Measurements from ENCODE around the gene LHFPL4.

LHFPL4 gene

DNA sequence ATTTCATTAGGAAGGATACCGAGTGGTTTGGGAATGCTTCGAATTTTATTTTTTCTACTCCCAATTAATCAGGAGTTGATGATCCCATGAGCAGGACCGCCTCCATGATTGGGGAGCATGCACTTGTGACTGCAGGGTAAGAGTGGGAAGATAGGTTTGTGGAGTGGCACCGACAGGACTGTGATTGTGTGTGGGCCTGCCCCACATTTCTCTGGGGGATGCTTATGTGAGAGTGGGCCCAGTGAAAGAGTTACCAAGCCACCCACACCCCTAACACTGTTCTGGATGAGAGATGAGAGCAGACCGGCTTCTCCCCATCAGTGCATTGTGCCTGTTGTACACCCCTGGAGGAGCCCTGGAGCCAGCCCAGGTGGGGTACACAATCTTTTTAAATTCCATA is 76.7 kb downstream of the LHFPL4 start:
- H3K4me3 ChIP-seq (replicated peaks; ENCODE audit: low read depth, low read length), result no peak overlapping the region
- no peak for DNase-seq (ENCODE audit: low read depth)
- TF ChIP-seq, protein P1, sequence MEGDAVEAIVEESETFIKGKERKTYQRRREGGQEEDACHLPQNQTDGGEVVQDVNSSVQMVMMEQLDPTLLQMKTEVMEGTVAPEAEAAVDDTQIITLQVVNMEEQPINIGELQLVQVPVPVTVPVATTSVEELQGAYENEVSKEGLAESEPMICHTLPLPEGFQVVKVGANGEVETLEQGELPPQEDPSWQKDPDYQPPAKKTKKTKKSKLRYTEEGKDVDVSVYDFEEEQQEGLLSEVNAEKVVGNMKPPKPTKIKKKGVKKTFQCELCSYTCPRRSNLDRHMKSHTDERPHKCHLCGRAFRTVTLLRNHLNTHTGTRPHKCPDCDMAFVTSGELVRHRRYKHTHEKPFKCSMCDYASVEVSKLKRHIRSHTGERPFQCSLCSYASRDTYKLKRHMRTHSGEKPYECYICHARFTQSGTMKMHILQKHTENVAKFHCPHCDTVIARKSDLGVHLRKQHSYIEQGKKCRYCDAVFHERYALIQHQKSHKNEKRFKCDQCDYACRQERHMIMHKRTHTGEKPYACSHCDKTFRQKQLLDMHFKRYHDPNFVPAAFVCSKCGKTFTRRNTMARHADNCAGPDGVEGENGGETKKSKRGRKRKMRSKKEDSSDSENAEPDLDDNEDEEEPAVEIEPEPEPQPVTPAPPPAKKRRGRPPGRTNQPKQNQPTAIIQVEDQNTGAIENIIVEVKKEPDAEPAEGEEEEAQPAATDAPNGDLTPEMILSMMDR (IDR thresholded peaks at IDR 0.05; ENCODE audit: low read length, missing control alignments), result no peak

DNA sequence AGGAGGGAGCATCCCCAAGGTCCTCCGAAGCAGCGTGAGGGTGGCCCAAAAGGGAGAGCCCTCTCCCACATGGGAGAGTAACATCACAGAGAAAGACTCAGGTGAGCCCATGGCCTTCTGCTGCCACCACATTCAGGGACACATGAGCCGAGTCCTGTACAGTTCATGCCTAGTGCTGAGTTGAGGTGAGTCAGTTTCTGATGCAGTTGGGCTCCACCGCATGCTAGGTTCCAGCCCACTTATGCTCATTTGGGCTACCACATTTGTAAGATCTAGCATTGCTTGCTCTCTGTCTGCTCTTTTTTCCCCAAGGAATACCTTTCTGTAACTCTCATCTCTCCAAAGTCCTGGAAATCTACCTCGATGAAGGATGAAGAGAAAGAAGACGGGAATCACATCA is 79.1 kb downstream of the LHFPL4 start:
- no peak for DNase-seq (ENCODE audit: low read depth)
- TF ChIP-seq, protein P1 (IDR thresholded peaks at IDR 0.05; ENCODE audit: low read length, missing control alignments), result no peak
- H3K4me3 ChIP-seq (replicated peaks; ENCODE audit: low read depth, low read length), result no peak overlapping the region

DNA sequence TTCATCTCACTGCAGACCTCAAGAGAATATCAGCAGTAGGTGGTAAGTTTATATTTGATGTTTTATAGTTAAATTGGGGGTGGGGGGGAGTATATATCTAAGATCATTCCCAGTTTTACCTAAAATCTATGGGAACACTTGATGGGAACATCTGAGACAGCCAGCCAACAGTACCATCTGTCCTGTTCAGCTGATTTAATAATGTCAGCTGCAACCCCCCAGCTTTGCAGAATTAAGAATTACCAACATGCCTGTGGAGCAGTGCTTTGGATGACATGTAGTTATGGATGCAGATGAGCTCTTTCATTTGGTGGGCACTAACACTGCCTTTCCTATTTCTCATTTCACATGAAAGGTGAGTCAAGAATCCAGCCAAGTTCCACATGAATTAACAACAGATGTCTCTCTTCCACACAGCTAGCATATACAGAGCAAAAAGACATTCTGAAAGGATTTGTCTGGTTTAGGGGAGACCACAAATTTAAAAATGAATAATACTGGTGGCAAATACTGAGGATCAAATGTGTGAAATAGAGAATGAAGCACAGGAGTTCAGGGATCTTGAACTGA is 80.0 kb downstream of the LHFPL4 start:
- no peak for DNase-seq (ENCODE audit: low read depth)
- TF ChIP-seq, protein P1 (IDR thresholded peaks at IDR 0.05; ENCODE audit: low read length, missing control alignments), result no peak
- no peak overlapping the region for H3K4me3 ChIP-seq (replicated peaks; ENCODE audit: low read depth, low read length)

DNA sequence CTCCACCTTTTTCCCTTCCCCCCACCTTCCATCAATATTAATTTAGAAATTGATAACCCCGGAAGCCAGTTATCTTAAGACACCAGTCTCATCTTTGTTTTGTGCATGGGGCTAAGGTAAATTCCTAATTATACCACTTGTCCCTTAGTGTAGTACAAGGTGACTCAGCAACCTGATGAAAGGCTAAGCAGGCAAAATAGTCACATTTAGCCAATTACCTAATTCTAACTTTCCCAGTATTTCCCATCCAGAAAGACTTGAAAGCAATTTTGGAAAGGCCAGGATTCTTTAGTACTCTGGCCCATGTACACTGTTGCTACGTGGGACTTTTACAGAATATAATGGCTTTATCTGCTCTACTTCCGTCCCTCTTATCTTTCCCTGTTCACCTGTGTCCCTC is 83.6 kb downstream of the LHFPL4 start:
- no peak for DNase-seq (ENCODE audit: low read depth)
- H3K4me3 ChIP-seq (replicated peaks; ENCODE audit: low read depth, low read length), result no peak overlapping the region
- TF ChIP-seq, protein P1 (IDR thresholded peaks at IDR 0.05; ENCODE audit: low read length, missing control alignments), result no peak

DNA sequence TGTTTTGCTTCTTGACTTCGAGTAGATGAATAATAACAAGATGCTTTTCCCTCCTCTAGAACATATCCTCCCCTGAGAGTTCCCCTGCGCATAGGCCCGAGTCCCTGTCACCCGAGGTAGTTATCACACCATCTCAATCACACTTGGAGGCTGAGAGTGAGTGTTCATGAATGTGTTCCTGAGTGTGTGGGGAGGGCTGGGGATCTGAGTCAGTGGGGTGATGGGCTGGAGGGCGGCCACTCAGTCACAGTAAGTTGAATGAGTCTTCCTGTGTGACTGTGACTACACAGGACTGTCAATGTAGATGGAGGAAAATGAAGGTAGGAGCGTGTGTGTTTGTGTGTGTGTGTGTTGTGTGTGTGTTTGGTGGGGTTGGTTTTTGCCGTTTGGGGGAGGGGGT is 85.2 kb downstream of the LHFPL4 start:
- no peak overlapping the region for H3K4me3 ChIP-seq (replicated peaks; ENCODE audit: low read depth, low read length)
- TF ChIP-seq, protein P1 (IDR thresholded peaks at IDR 0.05; ENCODE audit: low read length, missing control alignments), result no peak
- DNase-seq (ENCODE audit: low read depth), result no peak

DNA sequence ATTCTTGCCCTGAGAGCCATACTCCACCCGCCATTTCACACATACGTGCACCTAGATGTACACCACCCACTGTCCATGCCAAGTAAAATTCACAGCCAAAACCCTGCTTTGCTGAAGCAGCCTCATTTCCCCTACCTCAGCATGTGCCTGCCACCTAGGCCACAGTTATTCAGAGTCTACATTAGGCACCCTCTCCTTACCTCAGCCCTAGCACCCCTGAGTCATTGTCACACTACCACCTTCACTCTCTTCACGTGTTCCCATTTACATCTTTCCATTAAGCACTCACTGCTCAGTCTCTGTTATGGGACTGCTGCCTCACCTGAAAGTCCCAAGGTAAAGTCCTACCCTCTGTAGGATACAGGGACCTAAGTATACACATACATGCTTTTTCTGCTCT is 86.2 kb downstream of the LHFPL4 start:
- H3K4me3 ChIP-seq (replicated peaks; ENCODE audit: low read depth, low read length), result no peak overlapping the region
- no peak for DNase-seq (ENCODE audit: low read depth)
- TF ChIP-seq, protein P1 (IDR thresholded peaks at IDR 0.05; ENCODE audit: low read length, missing control alignments), result no peak

DNA sequence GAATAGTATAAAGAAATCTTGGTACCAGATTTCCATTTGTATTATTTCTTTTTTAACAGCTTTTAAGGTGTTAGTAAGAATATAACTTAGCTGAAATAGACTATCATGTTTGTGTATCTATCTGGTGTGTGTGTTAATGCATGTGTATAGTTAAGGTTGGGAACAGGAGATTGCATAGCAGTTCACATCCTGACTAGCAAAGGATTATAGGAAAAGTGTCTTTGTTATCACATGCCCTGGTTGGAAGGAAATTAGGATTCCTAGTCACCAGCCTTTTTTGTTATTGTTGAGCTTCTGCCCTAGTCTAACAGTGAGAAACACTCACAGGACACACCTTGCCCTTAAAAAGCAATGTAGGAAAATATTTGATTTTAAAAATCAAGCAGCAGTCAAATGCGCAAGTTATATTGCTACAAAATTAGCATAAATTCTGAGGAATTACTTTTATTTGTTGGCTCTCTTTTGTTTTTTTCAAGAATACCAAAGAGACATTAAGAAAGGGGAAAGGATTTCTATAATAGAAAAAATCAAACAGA is 98.0 kb downstream of the LHFPL4 start:
- no peak overlapping the region for H3K4me3 ChIP-seq (replicated peaks; ENCODE audit: low read depth, low read length)
- no peak for DNase-seq (ENCODE audit: low read depth)
- TF ChIP-seq, protein P1 (IDR thresholded peaks at IDR 0.05; ENCODE audit: low read length, missing control alignments), result no peak

Data from fibroblast of pulmonary artery (primary cell).